ENCODE data around the gene RHEX. TPM values are rescaled to one million over a fixed set of nuclear protein-coding genes. Genes with fewer than 3 reads are reported as not detected.

Gene RHEX
- total RNA-seq, 1 donor from 2014 or later, result not detected

DNA sequence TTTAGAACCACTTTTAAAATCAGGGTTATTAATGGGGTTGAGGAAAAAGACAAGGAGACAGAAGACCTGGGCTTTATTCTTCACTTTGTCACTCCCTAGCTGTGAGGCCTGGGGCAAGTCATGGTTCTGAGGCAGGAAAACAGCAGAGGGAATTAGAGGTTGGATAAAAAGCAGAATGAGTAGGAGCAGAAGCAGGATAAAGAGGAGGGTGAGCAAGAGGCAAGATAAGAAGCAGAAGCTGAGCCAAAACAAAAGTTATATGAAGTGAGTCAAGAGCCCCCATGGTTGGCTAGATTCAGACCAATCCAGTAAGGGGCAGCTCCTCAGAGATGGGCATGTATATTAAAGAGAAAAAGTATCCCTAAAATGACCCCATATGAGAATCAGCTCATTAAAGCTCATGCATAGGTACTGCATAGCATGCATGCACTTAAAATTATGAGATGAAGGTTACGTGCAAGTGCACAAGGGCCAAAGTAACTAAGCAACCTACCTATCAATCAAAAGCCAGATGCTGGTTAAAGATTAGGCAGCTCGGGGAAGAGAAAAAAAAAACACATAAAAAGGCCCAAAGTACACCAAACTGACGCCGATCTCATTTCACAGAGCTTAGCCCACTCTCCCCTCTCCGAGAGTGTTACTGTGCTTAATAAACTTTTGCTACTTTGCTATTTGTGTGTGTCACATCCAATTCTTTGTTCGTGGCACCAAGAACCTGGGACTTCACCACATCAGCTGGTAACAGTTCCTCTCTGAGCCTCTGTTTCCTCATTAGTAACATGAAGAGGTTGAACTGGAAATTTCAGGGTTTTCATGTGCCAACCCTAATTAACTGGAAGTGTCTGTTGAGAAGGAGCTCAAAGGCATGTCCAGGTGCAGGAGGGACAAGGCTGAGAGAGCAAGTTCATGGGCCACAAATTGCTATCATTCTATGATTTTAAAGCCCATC, 62.0 kb downstream of the RHEX start:
- intact Hi-C loops (cut with micrococcal nuclease), result no loop called here

DNA sequence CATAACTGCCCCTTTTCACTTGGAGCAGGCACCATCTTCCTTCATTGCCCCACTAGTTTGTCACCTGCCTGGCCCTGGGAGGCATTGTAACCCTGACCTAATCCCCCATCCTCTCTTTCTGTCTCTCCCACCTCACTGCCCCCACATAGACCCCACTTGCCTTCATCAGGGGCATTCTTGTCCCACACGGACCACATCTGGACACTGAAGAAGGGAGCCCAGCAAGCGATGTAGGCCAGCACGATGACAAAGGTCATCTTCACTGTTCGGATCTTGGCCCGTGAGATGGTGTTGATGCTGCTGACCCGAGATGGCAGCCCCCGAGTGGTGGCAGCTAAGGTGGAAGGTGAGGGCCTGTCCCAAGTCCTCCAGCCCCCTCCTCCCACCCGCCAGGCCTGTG, 62.8 kb downstream of the RHEX start:
- intact Hi-C loops (cut with micrococcal nuclease), result no loop called here

DNA sequence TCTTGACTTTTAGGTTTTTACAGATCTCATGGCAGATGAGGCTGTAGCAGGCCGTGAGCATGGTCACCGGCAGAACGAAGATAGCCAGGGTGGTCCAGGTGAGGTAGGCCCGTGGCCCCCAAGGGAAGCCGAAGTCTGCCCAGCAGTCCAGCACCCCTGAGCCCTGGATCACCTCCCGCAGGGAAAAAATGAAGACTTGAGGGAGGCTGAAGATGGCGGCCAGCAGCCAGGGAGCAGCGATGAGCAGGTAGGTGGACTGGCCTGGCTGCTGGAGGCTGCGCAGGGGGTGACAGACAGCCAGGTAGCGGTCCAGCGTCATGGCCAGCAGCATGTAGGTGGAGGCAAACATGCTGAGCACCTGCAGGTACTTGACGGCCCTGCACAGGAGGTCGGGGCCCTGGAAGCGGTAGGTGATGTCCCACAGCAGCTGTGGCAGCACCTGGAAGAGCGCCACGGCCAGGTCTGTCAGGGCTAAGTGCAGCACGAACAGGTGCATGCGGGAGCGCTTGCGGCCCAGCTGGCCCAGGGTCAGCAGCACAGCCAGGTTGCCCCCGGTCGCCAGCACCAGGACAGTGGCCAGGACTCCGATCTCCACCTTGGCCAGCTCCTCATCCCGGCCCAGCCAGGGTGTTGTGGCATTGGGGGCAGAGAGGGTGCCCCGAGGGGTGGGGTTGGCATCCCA, 63.4 kb downstream of the RHEX start:
- intact Hi-C loops (cut with micrococcal nuclease), result no loop called here

DNA sequence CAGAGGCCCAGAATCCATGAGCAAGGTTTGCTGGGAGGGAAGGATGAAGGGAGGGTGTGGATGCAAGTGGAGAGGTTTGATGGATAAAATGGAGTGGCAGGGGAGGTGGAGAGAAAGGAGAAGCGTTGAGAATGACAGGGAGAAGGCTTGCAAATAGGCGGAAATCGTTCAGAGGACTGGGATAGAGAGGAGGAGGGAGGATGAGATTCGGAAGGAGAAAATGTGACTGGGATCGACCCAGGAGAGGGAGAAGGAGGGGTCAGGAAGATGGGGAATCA, 63.8 kb downstream of the RHEX start:
- intact Hi-C loops (cut with micrococcal nuclease), result no loop called here

DNA sequence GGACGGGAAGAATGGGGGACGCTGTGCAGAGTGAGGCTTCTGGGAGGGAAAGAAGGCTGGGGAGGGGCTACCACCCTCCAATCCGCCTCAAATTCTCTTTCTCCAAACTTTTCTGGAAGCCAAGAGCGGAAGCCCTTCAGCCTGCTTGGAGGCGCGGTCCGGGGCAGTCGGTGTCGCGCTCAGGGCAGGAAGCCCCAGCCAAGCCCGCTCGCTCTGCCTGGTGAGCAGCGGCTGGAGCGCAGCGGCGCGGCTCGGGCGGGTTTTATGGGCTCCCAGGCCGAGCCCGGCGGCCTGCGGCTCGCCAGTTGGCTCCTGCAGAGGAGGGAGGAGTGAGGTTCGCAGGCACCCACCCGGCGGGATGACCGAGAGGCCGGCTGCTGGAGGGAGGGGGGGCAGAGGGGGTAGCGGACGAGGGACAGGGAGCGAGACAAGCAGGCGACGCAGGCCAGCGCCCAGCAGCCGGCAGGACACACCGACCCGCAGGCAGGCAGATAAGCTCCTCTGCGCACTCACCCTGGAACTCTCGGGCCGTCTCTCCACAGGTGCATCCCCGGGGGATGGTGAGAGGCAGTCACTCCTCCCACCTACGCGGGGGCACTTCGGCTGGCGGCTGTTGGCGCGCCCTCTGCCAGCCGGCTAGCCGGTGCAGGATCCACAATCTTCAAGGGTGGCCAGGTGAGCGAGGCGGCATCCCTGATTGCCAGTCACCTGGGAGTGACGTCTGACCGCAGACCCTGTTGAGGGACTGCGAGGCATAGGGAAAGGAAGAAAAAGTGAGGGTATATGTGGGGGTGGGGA, 64.4 kb downstream of the RHEX start, which contains the start of gene AVPR1B:
AVPR1B (minus strand) TSS at position 238 of the 798 bp plus-strand sequence. CDS start 498 bp downstream, outside the sequence.
- intact Hi-C loops (cut with micrococcal nuclease), result no loop called here

DNA sequence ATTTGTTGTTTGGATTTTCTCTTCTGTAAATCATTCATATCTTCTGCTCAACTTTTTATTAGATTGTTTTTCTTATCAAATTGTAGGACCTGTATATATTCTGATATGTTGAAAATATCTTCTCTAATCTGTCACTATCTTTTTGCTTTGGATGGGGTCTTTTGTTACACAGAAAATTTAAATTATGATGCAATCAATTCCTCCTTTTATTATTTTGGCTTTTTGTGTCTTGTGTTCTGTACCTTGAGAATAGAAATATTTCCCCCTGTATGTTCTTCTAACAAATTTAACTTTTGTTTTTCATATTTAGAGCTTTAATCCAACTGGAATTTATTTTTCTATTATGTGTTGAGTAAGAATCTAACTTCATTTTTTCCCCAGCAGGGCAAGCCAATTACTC, 67.4 kb downstream of the RHEX start:
- intact Hi-C loops (cut with micrococcal nuclease), result no loop called here

DNA sequence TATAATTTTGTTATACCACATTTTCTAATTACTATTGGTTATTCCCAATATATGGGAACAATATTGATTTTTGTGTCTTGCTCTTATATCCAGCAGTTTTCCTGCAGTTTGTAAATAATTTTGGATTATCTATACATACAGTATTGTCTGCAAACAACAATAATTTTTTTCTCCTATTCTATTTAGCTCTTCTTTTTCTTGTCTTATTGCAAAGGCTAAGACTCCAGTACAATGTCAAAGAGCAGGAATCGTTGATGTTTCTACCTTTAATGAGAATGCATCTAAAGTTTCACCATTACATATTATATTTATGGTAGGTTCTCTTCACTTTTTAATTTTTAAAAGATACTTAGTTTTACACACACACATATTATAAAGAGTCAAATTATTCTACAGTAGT, 68.3 kb downstream of the RHEX start:
- intact Hi-C loops (cut with micrococcal nuclease), result no loop called here

DNA sequence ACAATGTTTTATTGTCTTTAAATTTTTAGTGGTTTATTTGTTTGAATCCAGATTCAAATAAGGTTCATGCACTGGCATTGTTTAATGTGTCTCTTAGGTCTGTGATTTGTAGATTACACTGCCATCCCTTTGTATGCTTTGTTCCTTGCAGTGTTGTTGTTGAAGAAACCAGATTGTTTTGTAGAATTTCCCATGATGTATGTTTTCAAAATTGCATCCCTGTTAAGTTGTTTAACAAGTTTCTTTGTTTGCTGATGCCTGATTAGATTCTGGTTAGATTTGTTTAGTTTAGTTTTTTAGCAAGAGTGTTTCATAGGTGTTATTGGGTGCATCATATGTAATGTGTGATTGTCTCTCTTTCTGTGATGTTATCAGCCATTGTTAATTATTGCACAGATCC, 69.7 kb downstream of the RHEX start:
- intact Hi-C loops (cut with micrococcal nuclease), result no loop called here

DNA sequence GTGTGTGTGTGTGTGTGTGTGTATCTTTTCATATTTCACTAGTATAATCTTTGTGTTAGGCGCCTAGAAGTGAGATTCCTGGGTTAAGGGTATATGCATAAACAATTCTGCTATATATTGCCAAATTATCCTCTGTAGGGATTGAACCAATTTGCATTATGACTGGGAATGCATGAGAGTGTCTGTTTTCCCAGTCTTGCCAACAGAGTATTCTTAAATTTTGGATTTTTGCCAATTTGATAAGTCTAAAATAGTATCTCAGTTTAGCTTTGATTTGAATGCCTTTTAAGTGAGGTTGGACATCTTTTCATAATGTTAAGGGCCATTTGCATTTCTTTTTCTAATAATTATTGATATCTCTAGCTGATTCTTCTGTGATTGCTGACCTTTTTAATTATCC, 72.4 kb downstream of the RHEX start:
- intact Hi-C loops (cut with micrococcal nuclease), result no loop called here

DNA sequence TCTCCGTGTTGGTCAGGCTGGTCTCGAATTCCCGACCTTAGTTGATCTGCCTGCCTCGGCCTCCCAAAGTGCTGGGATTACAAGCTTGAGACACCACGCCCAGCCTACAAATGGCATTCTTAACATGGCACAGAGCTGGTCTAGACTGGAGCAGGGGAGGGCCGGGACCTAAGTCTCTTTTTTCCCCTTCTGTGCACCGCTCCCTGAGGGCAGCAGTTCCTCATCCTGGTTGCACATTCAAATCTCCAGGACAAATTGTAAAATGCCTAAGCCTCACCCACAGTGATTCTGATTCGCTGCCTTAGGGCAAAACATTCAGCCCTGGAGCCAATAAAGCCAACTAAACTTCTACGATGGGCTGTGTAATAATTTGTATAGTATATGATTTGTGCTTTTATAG, 74.4 kb downstream of the RHEX start:
- intact Hi-C loops (cut with micrococcal nuclease), result no loop called here

DNA sequence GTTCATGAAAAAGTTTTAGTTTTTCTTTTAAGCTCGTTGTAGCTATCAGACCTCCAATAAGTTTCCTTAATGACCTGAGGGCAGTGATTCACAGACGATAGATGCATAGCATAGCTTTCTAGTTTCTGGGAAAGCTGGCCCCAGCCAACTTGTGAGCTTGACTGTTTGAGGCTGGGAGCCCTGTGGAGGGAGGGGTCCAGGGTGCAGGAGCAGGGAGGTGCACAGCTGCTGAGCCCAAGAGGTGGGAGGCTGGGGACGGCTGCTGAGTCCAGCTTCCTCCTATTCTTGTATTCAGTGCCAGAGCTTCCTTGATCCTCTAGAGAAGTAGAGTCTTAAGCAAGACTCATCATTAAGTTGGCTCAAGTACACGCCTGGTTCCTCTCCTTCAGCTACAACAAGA, 75.2 kb downstream of the RHEX start:
- intact Hi-C loops (cut with micrococcal nuclease), result no loop called here

DNA sequence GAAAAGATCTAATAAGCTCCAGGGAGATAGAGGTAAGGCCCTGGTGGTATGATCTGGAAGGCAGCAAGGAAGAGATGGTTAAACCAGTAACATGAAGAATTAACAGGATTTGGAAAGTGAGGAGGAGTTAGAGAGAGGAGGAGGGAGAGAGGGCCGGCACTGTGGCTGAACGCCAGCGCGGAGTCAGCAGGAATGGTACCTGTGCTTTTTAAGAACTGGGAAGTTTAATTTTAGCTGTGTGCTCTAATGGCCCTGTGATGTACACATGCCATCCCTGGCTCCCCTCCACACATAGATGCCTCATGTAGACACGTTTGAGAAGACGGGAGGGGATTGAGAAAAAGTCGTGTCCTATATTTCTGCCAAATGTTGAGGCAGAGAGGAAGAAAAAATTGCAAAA, 78.1 kb downstream of the RHEX start:
- intact Hi-C loops (cut with micrococcal nuclease), result no loop called here

DNA sequence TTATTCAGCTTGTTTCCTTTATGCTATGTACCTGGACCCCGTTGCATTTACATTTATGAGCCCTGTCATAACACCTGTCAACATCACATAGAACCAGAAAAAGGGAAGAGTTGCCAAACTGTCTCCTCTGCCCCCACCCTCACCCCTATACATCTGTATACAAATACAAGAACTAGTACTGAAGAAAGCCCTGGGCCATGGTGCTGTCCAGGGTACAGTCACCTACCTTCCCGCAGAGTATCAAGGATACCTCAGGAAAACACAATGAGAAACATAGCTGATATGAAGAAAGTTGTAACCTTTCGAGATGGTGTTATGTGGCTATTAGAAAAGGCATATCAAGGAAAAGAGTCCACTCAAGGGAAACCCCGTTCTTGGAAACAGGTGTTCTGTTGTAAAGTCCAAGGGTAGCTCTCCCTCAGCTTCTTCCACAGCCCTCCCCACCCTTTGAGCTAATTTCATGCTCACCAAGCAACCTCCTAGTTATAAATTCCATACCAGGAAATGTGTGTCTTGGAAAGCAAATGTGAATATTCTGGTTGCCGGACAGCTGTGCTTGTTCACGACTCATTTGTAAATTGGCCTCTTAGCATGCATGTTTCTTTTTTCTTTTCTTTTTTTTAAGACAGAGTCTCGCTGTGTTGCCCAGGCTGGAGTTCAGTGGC, 80.9 kb downstream of the RHEX start:
- intact Hi-C loops (cut with micrococcal nuclease), result no loop called here

DNA sequence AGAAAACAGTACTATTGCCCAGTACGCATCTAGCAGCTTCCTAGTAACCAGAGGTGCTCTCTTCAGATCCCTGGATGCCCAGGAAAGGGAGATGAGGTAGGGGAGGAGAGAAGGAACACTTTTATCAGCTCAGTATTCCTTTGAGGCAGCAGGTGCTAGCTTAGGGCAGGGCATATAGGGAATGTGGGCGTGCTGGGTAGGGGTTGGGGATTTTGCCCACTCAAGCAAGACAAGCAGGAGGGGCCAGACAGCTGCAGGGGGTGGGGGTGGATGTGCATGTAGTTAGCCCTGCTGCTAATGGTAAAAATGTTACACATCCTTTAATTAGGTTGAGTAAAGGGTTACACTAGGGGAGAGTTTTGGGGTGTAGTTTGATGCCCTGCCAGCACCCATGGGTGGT, 82.3 kb downstream of the RHEX start:
- intact Hi-C loops (cut with micrococcal nuclease), result no loop called here

DNA sequence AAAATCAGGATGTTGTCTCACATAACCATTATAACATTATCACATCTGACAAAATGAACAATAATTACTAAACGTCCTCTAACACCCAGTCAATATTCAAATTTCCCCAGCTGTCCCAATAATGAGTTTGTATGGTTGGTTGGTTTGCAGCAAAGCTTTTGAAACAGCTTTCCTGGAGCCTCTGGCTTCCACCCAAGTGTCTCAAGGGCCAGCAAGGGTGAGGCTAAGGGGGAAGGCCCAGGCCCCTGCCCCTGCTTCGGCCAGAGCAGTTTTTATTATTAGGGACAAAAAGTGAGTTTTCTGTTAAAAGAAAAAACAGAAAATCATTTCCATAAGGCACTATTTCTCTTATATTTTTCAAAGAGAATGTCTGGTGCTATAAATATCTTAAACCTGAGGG, 83.3 kb downstream of the RHEX start:
- intact Hi-C loops (cut with micrococcal nuclease), result no loop called here

DNA sequence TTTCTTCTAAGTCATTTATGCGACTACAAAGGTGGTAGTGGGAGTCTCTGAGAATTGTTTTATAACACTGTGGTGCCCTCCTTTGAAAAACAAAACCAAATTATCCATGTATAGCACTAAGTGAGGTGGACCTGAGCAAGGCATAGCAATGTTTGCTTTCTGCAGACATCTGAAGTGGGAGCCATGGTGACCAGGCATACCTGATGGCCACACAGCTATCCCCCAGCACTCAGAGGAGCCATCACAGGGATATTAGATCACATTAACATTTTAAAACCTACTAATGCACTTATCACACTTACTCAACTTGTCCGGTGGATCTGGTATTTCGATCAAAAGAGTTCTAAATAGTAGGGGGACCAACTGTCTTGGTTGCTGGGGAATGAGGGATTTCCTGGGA, 89.0 kb downstream of the RHEX start:
- intact Hi-C loops (cut with micrococcal nuclease), result no loop called here

DNA sequence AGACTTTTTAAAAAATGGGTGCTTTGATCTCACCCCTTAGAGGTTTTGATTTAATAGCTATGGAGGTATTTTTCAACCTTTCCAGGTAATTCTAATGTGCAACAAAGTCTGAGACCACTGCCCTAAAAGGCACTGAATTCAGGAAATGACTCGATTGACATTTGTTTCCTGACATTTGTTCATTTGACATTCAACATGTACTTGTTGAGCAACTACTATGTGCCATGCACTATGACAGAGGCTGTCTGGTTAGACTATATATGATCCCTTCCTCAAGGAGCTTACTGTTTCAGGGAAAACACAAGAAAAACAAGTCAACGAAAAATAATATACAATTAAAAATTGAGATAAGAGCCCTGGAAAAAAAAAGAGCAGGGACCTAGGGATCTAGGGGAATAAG, 89.8 kb downstream of the RHEX start:
- intact Hi-C loops (cut with micrococcal nuclease), result no loop called here

DNA sequence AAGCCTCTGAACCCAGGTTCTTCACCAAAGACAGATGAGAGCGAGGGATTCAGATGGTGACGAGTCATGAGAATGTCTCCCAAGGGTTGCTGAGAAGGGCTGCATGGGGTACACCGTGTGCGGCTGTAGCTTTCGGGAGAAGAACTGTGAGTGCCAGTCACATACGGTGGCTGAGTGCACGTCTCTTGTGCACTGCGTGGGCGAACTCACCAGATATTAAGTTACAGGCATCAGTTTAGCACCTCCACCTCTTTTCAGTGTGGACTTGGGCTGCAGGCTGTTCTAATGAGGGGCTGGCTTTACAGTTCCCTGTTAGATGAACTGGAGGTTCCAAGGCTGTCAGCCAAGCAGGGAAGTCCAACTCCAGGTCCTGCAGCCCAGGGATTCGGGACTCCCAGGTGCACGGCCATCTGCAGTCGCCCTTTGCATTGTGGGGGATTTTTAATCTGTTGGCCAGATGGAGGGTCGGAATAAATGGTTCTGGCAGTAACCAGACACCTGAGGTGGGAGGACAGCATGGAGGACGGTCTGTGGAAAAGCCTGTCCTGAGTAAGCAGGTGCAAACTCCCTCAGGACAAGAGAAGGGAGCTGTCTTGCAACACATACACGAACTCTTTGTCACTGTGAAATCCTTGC, 90.7 kb downstream of the RHEX start:
- intact Hi-C loops (cut with micrococcal nuclease), result no loop called here

DNA sequence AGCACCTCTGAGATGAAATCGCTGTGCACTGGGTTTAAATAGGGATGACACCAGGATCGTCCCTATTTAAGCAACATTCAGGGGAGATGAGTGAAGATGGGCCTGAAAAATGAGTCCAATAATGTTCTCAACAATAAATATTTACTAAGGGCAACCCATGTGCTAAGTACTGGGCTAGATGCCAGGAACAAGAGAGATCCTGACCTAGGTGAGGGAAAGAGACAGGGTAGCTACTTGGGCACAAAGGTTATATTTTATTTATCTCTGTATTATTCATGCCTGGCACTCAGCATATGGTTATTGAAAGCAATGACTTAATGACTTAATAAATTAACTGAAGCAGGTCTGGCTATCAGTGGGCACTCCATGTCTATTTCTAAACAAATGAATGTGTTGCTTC, 91.6 kb downstream of the RHEX start:
- intact Hi-C loops (cut with micrococcal nuclease), result no loop called here

DNA sequence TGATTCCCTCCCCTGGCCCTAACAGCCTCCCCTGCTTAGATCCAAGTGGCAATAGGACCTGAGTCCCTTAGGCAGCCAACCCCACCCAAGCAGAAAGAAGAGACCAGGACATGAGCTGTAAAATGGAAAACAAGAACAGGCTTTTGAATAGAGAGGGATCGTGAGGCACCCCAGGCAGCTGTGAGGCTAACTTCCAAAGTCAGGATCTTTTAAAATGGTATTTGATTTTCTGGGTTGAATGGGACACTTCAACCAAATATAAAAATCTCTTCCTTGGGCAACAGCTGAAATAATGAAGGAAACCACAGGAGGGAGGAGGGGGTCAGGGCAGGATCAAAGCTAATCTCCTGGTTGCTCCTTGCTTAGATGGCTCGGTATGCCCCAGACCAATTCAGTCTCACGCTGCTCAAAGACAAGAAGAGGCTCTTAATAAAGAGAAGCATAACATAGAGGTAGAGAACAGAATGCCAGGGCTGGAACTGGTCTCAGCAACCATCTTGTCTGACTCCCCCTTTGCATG, 92.9 kb downstream of the RHEX start:
- intact Hi-C loops (cut with micrococcal nuclease), result no loop called here
